ENCODE measurements around the gene SMIM15. TPM values are rescaled to one million over a fixed set of nuclear protein-coding genes. Genes with fewer than 3 reads are reported as not detected.

The SMIM15 gene
- total RNA-seq, 1 experiment from 2014 or later, result 41.9 TPM

GRCh38 chr5:61163905-61164304 is 1.6 kb upstream of the SMIM15 start:
- Mint-ChIP-seq H3K27ac (no peak overlapping the region; the same call in 1 of the 2 replicates), H3K27me3 (ENCODE audit: low read depth) (no peaks in the 10 kb centered on the region), H3K36me3 (peaks cover 34% of the 10 kb centered on the region), H3K9me3 (peaks cover 11% of the 10 kb centered on the region), H3K4me1 (peaks cover 29% of the 10 kb centered on the region), H3K4me3 (peak overlapping the region; percentile 90)
- DNase-seq (ENCODE audit: low spot score), result peak; percentile 12
- ChIA-PET POLR2A (interaction anchor here (1.5 kb wide), 1 partner anchor 168 kb away, joined by 3 read pairs; no protein-coding TSS in a partner anchor), CTCF (interaction anchor here (0.7 kb wide), 1 partner anchor 243 kb away, joined by 3 read pairs; no protein-coding TSS in a partner anchor)
- ATAC-seq, result no peak
- TF ChIP-seq ZNF121 (CRISPR knock-in tag; IDR thresholded peaks at IDR 0.05), result peak; percentile 24; the same call in 1 of the 2 replicates
- TF ChIP-seq ZSCAN18 (CRISPR knock-in tag; IDR thresholded peaks at IDR 0.05), result no peak

GRCh38 chr5:61162832-61163567 is 732 bp upstream of the SMIM15 start:
- H3K9me3 Mint-ChIP-seq, result peaks cover 11% of the 10 kb centered on the region
- H3K36me3 Mint-ChIP-seq, result peaks cover 37% of the 10 kb centered on the region
- TF ChIP-seq GABPB1 (CRISPR knock-in tag; IDR thresholded peaks at IDR 0.05) (no peak), CREM (CRISPR knock-in tag; IDR thresholded peaks at IDR 0.05) (no peak), ZNF263 (CRISPR knock-in tag; IDR thresholded peaks at IDR 0.05; ENCODE audit: low read depth) (no peak), MAX (CRISPR knock-in tag; IDR thresholded peaks at IDR 0.05) (no peak), NR1H2 (CRISPR knock-in tag; IDR thresholded peaks at IDR 0.05) (no peak), USF2 (CRISPR knock-in tag; IDR thresholded peaks at IDR 0.05) (no peak), PRRX2 (CRISPR knock-in tag; IDR thresholded peaks at IDR 0.05) (no peak), CTCF (IDR thresholded peaks at IDR 0.05) (no peak), ATF6 (CRISPR knock-in tag; IDR thresholded peaks at IDR 0.05) (no peak), STAT6 (CRISPR knock-in tag; conservative IDR thresholded peaks at IDR 0.05; ENCODE audit: low read depth) (no peak), NR2C2 (CRISPR knock-in tag; IDR thresholded peaks at IDR 0.05) (no peak), ZNF121 (CRISPR knock-in tag; IDR thresholded peaks at IDR 0.05) (no peak)
- ChIA-PET CTCF (no interaction called here), POLR2A (interaction anchor here (1.0 kb wide), 1 partner anchor 10 kb away, joined by 3 read pairs; no protein-coding TSS in a partner anchor)
- peak overlapping the region; percentile 90 for H3K4me3 Mint-ChIP-seq
- H3K4me1 Mint-ChIP-seq, result peaks cover 24% of the 10 kb centered on the region
- ATAC-seq (peak; percentile 19), DNase-seq (ENCODE audit: low spot score) (no peak)
- H3K27ac Mint-ChIP-seq, result peak overlapping the region; percentile 92
- H3K27me3 Mint-ChIP-seq (ENCODE audit: low read depth), result no peaks in the 10 kb centered on the region

Data from WTC11 (cell line).